ENCODE measurements around the gene EEPD1.

- peak in 5 of 12 donors; percentile 14 to 29 (median 22) for TF ChIP-seq CTCF (IDR thresholded peaks at IDR 0.05)
- no peak for TF ChIP-seq POLR2A (IDR thresholded peaks at IDR 0.05)
These were observed 54.6 kb downstream of the EEPD1 start for GRCh38 chr7:36207451-36208291.
